Dedifferentiated amniotic fluid mesenchymal stem cell (primary cell): ENCODE results near the gene SERTAD3.
A peak's percentile ranks its signal among the peaks of the same experiment; 100 is the strongest.
"Not testable (repeated sequence)": the region's sequence is repeated elsewhere in the genome, so short reads cannot be mapped to it uniquely, and the experiment has no call there.

Experiments
- DNase-seq: peaks from one replicate; pipeline ENCODE4 v3.0.0-alpha.2; 2016; ENCODE audit errors: extremely low spot score

SERTAD3 gene

DNA sequence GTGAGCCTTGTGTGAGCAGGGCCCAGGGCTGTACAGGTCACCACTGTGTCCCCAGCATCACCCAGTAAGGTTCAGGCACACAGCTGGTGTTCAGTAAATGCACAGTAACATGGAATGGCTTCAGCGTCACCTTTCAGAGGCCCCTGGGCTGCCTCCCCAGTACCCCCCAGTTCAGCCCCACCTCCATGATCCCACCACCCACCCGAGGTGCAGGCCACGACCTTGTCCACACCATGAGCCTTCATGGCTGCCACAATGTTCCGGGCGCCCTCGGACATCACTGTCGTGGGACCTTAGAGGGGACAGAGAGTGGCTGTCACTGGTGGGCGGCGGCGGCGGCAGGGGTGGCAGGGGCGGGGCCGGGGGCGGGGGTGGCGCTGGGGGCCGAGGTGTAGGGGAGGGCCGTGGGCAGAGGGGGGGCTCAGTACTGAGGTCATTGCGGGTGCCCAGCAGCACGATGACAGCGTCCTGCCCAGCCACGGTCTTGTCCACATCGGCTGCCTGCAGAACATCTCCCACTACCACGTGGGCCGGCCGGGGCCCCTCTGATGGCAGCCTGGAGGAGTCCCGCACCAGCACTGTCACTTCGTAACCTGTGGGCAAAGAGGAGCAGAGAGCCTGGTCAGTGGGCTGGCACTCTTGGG, 13.9 kb upstream of the SERTAD3 start:
- no peak for DNase-seq

- no peak for DNase-seq
Measured at GRCh38 chr19:40457048-40457447, 12.9 kb upstream of the SERTAD3 start.

- not testable (repeated sequence) for DNase-seq
Measured at GRCh38 chr19:40453943-40454342, 9.8 kb upstream of the SERTAD3 start.

GRCh38 chr19:40453151-40453735, 9.1 kb upstream of the SERTAD3 start:
- DNase-seq, result no peak

DNA sequence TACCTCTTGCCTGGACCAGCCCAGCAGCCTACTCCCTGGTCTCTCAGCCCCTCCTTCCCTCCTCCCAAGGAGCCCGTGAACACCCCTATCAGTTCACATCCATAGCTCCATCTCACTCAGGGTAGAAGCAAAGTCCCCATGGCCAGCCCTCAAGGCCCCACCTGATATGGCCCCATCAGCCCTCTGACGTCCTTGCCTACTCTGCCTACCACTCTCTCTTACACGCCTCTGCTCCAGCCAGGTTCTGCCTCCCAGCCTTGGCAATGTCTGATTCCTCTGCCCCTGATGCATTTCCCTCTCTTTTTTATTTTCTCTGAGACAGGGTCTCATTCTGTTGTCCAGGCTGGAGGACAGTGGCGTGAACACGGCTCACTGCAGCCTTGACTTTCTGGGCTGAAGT, 7.9 kb upstream of the SERTAD3 start:
- DNase-seq, result no peak

GRCh38 chr19:40450664-40451063, 6.5 kb upstream of the SERTAD3 start:
- no peak for DNase-seq

GRCh38 chr19:40449506-40449905, 5.4 kb upstream of the SERTAD3 start:
- no peak for DNase-seq

DNA sequence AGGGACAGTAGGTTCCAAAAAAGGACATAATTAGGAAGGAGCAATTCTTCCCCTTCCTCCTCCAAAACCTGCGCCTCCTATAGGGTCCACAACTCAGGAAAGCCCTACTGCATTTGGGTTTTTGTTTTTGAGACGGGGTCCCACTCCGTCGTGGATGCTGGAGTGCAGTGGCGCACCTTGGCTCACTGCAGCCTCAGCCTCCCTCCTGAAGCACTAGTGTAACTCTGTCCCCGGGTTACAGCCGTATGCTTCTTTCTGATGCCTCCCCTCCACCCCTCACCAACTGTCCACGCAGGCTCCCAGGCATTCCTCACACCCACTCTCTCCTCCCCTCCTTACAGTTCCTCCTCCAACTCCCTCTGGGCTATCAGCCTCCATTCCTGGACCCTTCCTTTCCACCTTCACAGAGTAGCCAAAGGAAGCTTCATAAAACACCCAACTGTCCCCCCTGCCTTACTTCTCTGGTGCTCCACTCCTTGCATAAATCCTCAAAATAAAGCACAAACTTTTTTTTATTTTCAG, 2.2 kb upstream of the SERTAD3 start:
- no peak for DNase-seq

GRCh38 chr19:40445780-40446262, 1.7 kb upstream of the SERTAD3 start:
- no peak for DNase-seq

- no peak for DNase-seq
Measured at GRCh38 chr19:40444825-40445312, 734 bp upstream of the SERTAD3 start.

DNA sequence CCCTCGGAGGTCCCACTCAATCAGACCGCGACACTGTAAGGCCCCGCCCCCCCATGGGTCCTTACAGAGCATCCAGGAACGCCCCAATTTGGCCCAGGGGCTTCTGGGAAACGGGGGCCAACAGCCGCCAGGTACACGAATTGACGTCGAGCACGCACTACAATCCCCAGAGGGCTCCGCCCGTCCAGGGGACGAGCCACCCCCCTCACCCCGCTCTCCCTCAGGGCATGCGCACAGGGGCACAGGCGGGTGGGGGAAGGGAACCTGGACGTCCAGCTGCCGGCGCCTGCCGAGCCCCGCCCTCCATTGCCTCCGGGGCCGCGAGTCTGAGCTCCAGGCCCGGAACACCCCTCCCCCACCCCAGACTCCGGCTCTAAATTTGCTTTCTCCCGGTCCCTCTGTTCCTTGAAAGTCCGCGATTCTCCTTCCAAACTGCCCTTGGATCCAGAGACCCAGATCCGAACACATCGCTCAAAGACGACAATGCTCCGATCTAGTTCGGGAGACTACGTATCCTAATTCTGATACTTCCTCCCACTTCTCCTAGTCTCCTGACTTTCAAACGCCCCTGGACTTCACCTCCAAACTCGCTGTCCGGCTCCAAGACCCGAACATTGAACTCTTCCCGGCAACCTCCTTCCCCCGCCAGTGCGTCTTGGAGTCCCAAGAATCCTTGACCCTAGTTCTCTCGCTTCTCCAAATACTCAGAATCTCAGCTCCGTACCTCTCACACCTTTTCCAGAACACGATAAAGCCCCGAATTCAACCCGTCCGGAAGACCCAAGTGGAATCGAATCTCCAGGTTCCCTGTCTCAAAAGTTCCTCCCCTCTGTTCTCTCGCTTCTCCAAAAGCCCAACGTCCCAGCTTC, 770 bp downstream of the SERTAD3 start:
- peak; percentile 99 for DNase-seq

GRCh38 chr19:40442328-40443130, 1.6 kb downstream of the SERTAD3 start:
- no peak for DNase-seq

DNA sequence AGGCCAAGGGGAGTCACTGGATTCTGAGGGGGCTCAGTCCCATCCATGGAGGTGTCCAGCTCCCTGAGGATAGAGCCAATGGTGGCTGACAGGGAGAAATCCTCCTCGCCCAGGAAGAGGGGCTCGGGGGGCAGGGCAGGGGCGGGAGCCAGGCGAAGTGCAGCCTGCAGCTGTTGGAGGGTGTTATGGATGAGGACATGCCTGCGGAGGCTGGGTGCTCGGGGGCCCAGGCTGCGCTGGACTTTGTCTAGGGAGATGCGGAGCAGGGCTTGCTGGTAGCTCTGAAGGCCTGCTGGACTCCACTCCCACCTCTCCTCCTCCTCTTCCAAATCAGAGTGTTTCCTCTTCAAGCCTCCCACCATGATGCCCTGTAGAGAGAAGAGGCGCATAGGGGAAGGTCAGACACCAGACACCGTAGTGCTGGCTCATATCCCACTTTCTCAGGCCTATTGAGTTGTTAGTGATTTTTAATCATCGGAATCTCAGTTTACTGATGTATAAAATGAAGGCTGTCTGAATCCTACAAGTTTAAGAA, 2.3 kb downstream of the SERTAD3 start:
- DNase-seq, result no peak

- DNase-seq, result no peak
Measured at GRCh38 chr19:40438284-40438683, 5.9 kb downstream of the SERTAD3 start.

- peak; percentile 88 for DNase-seq
Measured at GRCh38 chr19:40433391-40434216, 10.5 kb downstream of the SERTAD3 start.

- not testable (repeated sequence) for DNase-seq
Measured at GRCh38 chr19:40432760-40433159, 11.4 kb downstream of the SERTAD3 start.

GRCh38 chr19:40431698-40432097, 12.4 kb downstream of the SERTAD3 start:
- DNase-seq, result no peak

DNA sequence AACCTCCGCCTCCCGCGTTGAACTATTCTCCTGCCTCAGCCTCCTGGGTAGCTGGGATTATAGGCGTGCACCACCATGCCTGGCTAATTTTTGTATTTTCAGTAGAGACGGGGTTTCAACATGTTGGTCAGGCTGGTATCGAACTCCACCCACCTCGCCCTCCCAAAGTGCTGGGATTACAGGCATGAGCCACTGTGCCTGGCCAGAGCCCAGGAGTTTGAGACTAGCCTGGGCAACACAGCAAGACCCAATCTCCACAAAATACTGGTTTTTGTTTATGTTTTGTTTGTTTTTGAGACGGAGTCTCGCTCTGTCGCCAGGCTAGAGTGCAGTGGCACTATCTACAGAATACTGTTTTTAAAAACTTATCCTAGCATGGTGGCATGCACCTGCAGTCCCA, 13.9 kb downstream of the SERTAD3 start:
- DNase-seq, result not testable (repeated sequence)

DNA sequence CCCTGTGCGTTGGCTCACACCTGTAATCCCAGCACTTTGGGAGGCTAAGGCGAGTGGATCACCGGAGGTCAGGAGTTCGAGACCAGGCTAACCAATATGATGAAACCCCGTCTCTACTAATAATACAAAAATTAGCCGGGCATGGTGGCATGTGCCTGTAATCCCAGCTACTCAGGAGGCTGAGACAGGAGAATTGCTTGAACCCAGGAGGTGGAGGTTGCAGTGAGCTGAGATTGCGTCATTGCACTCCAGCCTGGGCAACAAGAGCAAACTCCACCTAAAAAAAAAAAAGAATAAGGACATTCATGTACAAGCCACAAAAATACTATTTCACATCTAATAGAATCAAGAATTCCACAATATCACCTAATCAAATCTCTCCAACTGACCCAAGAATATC, 15.9 kb downstream of the SERTAD3 start:
- DNase-seq, result not testable (repeated sequence)
